ENCODE results near the gene UNC93B1. TPM values are rescaled to one million over a fixed set of nuclear protein-coding genes. Genes with fewer than 3 reads are reported as not detected.
A peak's percentile ranks its signal among the peaks of the same experiment; 100 is the strongest.

The UNC93B1 gene
- total RNA-seq, 1 experiment from 2014 or later = not detected

DNA sequence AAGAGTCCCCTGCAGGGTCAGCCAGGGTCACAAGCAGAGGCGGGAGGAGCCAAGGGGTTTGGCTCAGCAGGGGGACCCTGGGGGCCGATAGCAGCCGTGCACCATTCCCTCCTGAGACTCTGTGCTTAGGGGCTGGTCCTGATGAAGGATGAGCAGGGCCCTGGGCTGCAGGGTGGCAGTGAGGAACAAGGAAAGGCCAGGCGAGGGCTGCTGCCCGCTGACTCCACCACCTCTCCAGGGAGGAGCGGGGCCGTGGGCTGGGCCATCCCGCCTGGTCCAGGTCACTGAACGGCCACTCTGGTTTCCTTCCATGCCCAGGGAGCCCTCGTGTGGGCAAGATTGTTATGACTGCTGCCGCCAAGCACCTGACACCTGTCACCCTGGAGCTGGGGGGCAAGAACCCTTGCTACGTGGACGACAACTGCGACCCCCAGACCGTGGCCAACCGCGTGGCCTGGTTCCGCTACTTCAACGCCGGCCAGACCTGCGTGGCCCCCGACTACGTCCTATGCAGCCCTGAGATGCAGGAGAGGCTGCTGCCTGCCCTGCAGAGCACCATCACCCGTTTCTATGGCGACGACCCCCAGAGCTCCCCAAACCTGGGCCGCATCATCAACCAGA lies 17.4 kb upstream of the UNC93B1 start:
- no peaks in the 10 kb centered on the region for H3K27me3 ChIP-seq
- DNase-seq = peak in 1 of 2 experiments; percentile 42

DNA sequence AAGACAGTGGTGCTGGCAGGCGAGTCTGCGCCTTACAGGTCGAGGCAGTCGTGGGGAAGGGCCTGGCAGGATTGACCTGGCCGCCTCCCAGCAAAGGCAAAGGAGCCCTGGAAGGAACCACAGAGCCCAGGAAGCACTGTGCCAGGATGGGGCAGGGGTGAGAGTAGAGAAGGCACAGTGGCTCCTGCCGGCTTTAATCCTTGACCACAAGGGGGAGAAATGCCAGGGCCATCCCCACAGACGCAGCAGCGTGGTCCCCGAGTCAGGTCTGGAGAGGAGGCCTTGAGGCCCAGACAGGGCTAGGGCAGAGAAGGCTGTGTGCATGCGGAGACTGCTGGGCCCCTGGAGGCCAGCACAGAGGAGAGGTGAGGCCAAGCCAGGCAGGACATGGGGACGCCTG lies 16.7 kb upstream of the UNC93B1 start:
- peaks cover 4% of the 10 kb centered on the region; the same call in 1 of the 2 replicates for H3K4me1 ChIP-seq
- no peaks in the 10 kb centered on the region for H3K36me3 ChIP-seq
- H3K9me3 ChIP-seq (replicated peaks) = no peaks in the 10 kb centered on the region
- H3K27me3 ChIP-seq = no peaks in the 10 kb centered on the region
- H3K4me3 ChIP-seq = no peak overlapping the region
- DNase-seq = peak in 1 of 2 experiments; percentile 47
- H3K27ac ChIP-seq = no peak overlapping the region

More for the DNA sequence above, 17.4 kb upstream of the UNC93B1 start:
- Histone ChIP-seq H3K4me3 (no peak overlapping the region), H3K27ac (no peak overlapping the region), H3K9me3 (replicated peaks) (no peaks in the 10 kb centered on the region), H3K36me3 (no peaks in the 10 kb centered on the region), H3K4me1 (peaks cover 4% of the 10 kb centered on the region; the same call in 1 of the 2 replicates)

DNA sequence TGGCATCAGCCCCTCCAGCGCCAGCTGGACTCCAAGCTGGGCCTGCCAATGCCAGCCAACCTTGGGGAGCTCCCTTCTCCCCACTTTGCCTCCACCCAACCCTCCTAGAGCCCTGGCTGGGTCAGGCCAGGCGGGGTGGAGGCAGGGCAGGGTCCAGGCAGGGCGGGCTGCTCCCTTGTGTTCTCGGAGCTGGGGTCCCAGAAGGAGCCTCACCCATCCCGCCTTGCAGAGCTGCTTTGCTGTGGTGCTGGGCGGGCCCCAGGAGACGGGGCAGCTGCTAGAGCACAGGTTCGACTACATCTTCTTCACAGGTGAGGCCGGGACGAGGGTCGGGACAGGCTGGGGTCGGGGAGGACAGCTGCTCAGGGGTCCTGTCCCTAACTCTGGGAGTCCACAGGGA lies 15.6 kb upstream of the UNC93B1 start:
- H3K36me3 ChIP-seq = no peaks in the 10 kb centered on the region
- peaks cover 10% of the 10 kb centered on the region; the same call in 1 of the 2 replicates for H3K4me1 ChIP-seq
- H3K9me3 ChIP-seq (replicated peaks) = no peaks in the 10 kb centered on the region
- H3K27ac ChIP-seq = no peak overlapping the region
- H3K27me3 ChIP-seq = no peaks in the 10 kb centered on the region
- DNase-seq = no peak
- no peak overlapping the region for H3K4me3 ChIP-seq

DNA sequence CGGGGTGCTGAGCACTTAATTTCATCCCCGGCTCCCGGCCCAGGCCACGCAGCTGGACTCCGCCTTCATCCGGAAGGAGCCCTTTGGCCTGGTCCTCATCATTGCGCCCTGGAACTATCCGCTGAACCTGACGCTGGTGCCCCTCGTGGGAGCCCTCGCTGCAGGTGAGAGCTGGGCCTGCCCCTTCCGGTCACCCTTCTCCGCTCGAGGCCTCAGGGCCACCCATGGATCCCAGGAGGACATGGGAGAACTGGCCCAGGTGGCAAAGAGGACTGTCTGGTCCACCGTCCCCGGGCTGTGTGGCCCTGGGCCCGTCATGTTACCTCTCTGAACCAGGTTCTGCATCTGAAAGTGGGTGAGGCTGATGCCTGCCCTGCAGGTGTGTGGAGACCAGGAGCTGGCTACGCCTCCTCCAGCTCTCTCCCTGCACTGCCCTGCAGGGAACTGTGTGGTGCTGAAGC lies 14.9 kb upstream of the UNC93B1 start:
- H3K4me1 ChIP-seq = peaks cover 17% of the 10 kb centered on the region
- H3K4me3 ChIP-seq = no peak overlapping the region
- H3K27ac ChIP-seq = no peak overlapping the region
- no peak for DNase-seq
- no peaks in the 10 kb centered on the region for H3K9me3 ChIP-seq (replicated peaks)
- H3K27me3 ChIP-seq = no peaks in the 10 kb centered on the region
- no peaks in the 10 kb centered on the region for H3K36me3 ChIP-seq

DNA sequence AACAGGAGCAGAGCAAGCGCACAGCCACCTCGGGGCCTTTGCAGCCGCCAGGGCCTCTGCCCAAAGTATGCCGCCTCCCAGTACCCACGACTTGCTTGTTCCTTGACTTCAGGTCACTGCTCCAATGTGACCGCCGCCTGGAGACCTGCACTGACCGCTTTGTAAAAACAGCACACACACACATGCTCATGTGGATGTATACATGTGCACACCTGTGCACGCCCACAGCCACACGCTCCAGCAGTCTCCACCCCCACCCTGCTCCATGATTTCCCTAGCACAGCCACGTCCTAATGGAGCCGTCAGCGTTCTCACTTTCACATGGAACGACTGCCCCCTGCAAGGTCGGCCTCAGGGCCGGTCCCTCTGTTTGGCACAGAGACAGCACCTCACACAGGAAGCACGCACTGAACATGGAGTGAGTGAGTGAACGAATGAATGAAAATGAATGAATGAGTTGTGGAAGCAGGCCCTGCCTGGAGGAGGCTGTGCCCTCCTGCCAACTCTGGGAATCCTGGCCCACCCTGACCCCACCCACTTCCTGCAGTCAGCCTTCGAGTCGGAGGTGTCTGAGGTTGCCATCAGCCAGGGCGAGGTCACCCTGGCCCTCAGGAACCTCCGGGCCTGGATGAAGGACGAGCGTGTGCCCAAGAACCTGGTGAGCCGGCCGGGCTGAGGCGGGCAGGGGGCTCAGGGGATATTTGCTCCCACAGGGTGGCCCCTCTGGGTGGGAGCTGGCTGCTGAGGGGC lies 14.3 kb upstream of the UNC93B1 start:
- H3K27ac ChIP-seq = no peak overlapping the region
- peaks cover 23% of the 10 kb centered on the region for H3K4me1 ChIP-seq
- H3K9me3 ChIP-seq (replicated peaks) = no peaks in the 10 kb centered on the region
- DNase-seq = no peak
- H3K36me3 ChIP-seq = no peaks in the 10 kb centered on the region
- H3K4me3 ChIP-seq = no peak overlapping the region
- H3K27me3 ChIP-seq = no peaks in the 10 kb centered on the region

DNA sequence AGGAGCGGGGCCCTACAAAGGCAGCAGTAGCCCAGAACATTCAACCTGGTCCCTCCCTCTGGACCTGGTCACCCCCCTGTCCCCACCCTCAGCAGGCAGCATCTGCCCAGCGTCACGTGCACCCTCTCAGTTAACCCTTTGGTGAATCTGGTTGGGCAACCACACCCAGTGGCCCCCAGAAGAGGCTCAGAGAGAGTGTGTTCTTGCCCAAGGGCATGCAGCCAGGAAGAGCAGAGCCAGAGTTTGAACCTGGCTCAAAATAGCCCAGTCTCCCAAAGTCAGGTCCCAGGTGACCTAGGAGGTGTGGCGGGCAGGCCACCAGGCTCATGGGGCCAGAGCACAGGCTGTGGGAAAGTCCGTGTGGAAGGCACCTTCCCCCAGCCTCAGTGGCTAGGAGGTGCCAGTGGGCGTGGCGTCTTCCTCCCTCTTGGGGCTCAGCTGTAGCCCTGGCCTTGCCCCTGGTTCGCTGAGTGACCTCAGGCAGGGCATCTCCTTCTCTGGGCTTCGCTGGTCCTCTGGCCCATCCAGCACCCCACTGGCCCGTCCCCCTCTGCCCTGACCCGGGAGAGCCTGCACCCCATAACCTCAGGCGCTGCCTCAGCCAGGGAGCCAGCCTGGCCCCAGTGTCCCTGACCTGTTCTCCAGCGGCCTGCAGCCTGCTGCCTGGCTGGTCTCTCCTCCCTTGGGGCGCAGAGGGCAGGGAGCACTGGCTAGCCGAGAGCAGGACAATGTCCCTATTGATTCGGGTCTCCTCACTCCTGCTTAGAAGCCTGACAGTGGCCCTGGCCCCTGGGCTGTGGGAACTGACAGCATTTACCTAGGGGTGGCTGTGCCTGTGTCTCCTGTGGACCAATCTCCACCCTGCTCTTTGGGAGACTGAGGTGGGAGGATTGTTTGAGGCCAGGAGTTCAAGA lies 13.3 kb upstream of the UNC93B1 start:
- Histone ChIP-seq H3K9me3 (replicated peaks) (no peaks in the 10 kb centered on the region), H3K36me3 (no peaks in the 10 kb centered on the region), H3K4me1 (peaks cover 31% of the 10 kb centered on the region), H3K4me3 (no peak overlapping the region), H3K27ac (no peak overlapping the region), H3K27me3 (no peaks in the 10 kb centered on the region)
- DNase-seq = no peak

DNA sequence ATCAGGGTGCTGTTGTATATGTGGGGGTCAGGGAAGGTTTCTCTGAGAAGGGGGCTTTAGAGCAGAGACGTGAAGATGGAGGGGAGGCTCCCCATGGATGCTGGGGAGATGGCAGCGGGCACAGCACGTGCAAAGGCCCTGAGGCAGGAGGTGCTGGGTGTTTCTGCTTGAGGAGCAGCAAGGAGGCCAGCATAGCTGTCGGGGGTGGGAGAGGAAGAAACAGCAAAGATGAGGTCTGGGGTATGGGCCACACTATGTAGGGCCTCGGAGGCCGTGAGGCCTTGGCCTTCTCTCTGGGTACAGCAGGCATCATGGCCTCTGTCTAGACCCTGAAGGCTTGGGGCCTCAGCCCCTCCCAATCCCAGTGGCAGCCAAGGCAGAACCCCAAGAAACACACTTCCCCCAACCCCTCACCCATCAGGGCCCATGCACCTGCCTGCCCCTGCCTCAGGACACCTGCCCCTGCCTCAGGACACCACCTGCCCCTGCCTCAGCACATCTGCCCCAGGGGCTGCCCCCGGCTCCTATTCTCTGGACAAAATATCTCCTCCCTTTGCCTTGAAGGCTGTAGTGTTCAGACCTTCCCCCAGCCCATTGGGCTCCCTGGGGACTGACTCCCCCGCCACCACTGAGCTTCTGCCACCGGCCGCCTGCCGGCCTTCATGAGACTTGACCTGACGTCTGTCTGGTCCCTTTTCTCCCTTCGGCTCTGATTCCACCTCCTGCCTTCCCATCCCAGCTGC lies 12.4 kb upstream of the UNC93B1 start:
- Histone ChIP-seq H3K4me3 (no peak overlapping the region), H3K36me3 (no peaks in the 10 kb centered on the region), H3K4me1 (peaks cover 31% of the 10 kb centered on the region), H3K9me3 (replicated peaks) (no peaks in the 10 kb centered on the region), H3K27me3 (no peaks in the 10 kb centered on the region), H3K27ac (no peak overlapping the region)
- no peak for DNase-seq

DNA sequence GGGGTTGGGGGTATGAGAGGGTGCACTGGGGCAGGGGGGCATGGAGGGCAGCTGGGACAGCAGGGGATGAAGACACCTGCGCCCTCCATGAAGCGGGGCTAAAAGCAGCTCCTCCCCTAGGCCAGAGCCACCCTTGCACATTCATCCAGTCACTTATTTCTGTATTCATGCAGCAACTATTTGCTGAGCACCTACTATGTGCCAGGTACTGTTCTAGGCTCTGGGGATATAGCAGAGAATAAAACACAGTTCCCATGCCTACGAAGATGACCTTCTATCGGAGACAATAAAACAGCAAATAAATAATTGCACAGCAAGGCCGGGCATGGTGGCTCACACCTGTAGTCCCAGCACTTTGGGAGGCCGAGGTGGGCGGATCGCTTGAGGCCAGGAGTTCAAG lies 11.6 kb upstream of the UNC93B1 start:
- Histone ChIP-seq H3K4me3 (no peak overlapping the region), H3K36me3 (no peaks in the 10 kb centered on the region), H3K4me1 (peaks cover 36% of the 10 kb centered on the region), H3K9me3 (replicated peaks) (no peaks in the 10 kb centered on the region), H3K27me3 (no peaks in the 10 kb centered on the region), H3K27ac (no peak overlapping the region)
- no peak for DNase-seq

DNA sequence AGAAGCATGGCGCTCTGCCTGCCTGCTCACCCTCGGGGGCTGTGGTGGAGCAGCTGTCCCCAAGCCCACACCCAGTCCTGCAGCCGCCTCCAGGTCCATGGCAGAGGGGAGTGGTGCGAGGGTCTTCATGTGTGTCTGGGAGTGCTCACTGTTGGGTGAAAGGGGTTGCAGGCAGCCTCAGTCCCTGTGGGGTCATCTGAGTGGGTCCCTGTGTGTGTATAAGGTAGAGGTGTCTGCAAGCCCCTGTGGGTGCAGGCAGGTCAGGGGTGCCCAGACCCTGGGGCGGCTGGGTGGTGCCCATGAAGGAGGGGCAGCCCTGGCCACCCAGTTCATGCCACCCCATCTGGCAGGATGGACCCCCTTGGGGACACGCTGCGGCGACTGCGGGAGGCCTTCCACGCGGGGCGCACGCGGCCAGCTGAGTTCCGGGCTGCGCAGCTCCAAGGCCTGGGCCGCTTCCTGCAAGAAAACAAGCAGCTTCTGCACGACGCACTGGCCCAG lies 11.1 kb upstream of the UNC93B1 start:
- Histone ChIP-seq H3K27me3 (no peaks in the 10 kb centered on the region), H3K4me1 (peaks cover 36% of the 10 kb centered on the region), H3K9me3 (replicated peaks) (no peaks in the 10 kb centered on the region), H3K27ac (no peak overlapping the region), H3K36me3 (no peaks in the 10 kb centered on the region), H3K4me3 (no peak overlapping the region)
- no peak for DNase-seq

DNA sequence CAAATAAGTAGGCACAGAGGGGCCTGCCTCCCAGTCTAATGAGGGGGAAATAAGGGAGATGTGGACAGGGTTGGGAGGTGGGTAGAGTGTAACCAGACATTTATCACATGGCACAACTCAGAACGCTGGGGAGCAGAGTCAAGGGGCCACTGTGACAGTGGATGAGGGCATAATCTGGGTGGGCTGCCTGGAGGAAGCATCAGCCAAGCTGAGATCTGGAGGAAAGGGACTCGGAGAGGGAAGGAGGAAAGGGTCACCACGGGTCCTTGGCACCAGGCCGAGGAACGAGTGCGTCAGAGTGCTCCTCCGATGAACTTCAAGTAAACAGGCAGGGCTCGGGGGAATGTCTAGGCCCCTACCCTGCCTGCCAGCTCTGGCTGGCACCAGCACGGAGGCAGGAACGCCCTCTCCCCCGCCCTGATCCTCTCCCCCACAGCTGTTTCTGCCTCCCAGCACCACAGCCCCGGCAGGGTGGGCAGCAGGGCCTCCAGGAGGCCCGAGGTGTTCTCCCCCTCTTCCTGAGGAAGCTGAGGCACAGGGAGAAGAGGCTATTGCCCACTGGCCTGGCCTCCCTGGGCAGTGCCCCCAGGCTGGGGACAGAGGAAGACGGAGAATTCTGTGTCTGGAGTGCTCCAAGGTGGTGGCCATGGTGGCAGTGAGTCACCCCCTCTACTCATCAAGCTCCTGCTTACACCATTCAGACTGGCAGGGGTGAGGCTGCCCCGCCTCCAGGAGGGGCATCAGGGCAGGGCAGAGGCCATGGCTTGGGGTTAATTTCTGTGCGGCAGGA lies 10.5 kb upstream of the UNC93B1 start:
- peaks cover 37% of the 10 kb centered on the region for H3K4me1 ChIP-seq

DNA sequence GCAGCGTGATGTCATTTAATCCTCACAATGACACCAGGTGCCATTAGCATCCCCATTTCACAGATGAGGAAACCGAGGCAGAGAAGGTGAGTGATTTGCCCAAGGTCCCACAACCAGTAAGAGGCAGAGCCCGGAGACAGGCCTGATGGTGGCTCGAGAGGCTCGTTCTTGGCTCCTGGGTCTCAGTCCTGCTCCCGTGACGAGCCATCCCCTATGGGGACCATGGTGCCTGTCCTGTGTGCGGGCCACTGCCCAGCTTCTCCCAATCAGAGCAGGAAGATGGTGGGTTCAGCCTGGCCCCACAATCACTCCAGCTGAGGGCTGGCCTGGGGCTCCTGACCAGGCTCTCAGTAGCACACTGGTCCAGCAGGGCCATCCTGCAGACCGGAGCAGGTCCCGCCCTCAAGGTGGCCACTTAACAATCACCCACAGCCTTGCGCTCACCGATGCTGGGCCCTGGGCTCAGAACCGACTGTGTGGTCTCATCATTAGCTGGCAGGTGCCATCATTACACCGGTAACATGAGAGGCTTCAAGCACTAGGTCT lies 9.8 kb upstream of the UNC93B1 start:
- no peak overlapping the region for H3K4me3 ChIP-seq
- H3K9me3 ChIP-seq (replicated peaks) = no peaks in the 10 kb centered on the region
- H3K27ac ChIP-seq = peak overlapping the region; percentile 32; the same call in 1 of the 2 replicates
- no peaks in the 10 kb centered on the region for H3K27me3 ChIP-seq
- H3K36me3 ChIP-seq = no peaks in the 10 kb centered on the region
- no peak for DNase-seq
- peaks cover 42% of the 10 kb centered on the region for H3K4me1 ChIP-seq

More for the DNA sequence above, 10.5 kb upstream of the UNC93B1 start:
- H3K27me3 ChIP-seq = no peaks in the 10 kb centered on the region
- H3K4me3 ChIP-seq = no peak overlapping the region
- no peaks in the 10 kb centered on the region for H3K36me3 ChIP-seq
- H3K9me3 ChIP-seq (replicated peaks) = no peaks in the 10 kb centered on the region
- peak in 1 of 2 experiments; percentile 33 for DNase-seq
- H3K27ac ChIP-seq = no peak overlapping the region

DNA sequence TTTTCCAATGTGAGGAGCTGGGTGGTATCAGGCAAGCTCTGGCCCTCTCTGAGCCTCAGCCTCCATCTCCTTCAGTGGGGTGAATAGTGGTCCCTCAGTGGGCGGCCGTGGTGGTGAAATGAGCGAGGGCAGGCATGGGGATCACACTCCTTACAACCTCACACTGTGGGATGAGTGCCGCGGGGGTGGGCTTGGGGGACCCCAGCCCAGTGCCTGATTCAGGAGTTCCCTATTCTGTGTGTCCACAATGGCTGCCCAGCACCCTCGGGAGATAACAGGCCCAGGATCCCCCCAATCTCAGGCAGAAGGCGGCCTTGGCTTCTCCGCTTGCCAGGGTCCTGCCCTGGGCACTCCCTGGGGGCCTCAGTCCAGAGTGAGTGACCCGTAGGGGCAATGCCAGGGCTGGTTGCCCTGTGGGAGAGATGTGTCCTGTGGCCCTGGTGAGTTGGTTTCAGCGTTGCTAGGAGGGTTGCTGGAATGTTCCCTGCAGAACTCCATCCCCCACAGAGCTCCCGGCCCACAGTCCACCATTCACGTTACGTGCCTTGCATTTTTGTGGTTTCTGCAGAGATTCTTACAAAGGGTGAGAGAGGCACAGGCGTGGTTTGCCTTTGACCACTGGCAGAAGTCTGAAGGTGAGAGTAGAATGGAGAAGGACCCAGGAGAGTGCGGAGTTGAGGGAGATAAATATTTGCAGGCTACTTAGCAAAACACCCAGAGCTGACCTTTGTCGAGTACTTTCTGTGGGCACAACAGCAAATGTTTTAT lies 9.1 kb upstream of the UNC93B1 start:
- peak overlapping the region; percentile 32; the same call in 1 of the 2 replicates for H3K27ac ChIP-seq
- no peak overlapping the region for H3K4me3 ChIP-seq
- H3K9me3 ChIP-seq (replicated peaks) = no peaks in the 10 kb centered on the region
- no peaks in the 10 kb centered on the region for H3K36me3 ChIP-seq
- peaks cover 46% of the 10 kb centered on the region for H3K4me1 ChIP-seq
- H3K27me3 ChIP-seq = no peaks in the 10 kb centered on the region
- DNase-seq = peak; percentile 67 to 79
